OCI-LY7 (cell line): ENCODE data around the gene NAA10. TPM values are rescaled to one million over a fixed set of nuclear protein-coding genes. Genes with fewer than 3 reads are reported as not detected.

Source experiments
- BruUV-seq: library from RNA; stranded (reverse); fragments of 400-500 nt; replicated peaks from 2 replicates; lab custom pipeline; 2021; lab: Mats Ljungman, UMichigan
- CTCF ChIA-PET: fragments of 300-600 bp; sonication (Branson Sonifier 250); formaldehyde crosslinking; loops from one replicate; lab custom pipeline; 2022; ENCODE audit warnings: antibody characterized with exemption; ENCODE audit not compliant: unreplicated experiment; lab: Charles Lee
- POLR2A ChIA-PET: fragments of 300-600 bp; sonication (Branson Sonifier 250); formaldehyde crosslinking; loops from one replicate; lab custom pipeline; 2022; ENCODE audit warnings: antibody characterized with exemption; lab: Charles Lee
- DNase-seq: peaks from one replicate; pipeline ENCODE4 v3.0.0-alpha.2; 2015; ENCODE audit warnings: low spot score
- H2AFZ ChIP-seq: fragments of 200-600 bp; sonication (generic), shearing (Covaris generic); 2 replicates; pipeline ENCODE4 v1.6.1; 2014; ENCODE audit warnings: mild to moderate bottlenecking, antibody characterized with exemption, low read length, moderate library complexity
- H3K27ac ChIP-seq: fragments of 200-600 bp; sonication (generic); 2 replicates; pipeline ENCODE4 v1.5.1; 2014; ENCODE audit warnings: mixed run types, low read depth, mild to moderate bottlenecking, moderate library complexity, low read length, inconsistent platforms; ENCODE audit not compliant: poor library complexity, severe bottlenecking
- H3K36me3 ChIP-seq: fragments of 200-600 bp; sonication (generic); 2 replicates; pipeline ENCODE4 v1.6.1; 2014; ENCODE audit warnings: mild to moderate bottlenecking, antibody characterized with exemption, low read length, moderate library complexity, mixed read lengths; ENCODE audit not compliant: insufficient read depth
- H3K4me1 ChIP-seq: fragments of 200-600 bp; sonication (generic); 2 replicates; pipeline ENCODE4 v1.5.1; 2014; ENCODE audit warnings: mild to moderate bottlenecking, low read length; ENCODE audit not compliant: insufficient read depth, poor library complexity, severe bottlenecking
- H3K4me2 ChIP-seq: fragments of 200-600 bp; sonication (generic); 2 replicates; pipeline ENCODE4 v1.6.1; 2014; ENCODE audit warnings: mild to moderate bottlenecking, low read length
- H3K4me3 ChIP-seq: fragments of 200-600 bp; sonication (generic); 2 replicates; pipeline ENCODE4 v1.5.1; 2014; ENCODE audit warnings: mild to moderate bottlenecking, low read depth, low read length; ENCODE audit not compliant: poor library complexity, severe bottlenecking
- H3K79me2 ChIP-seq: fragments of 200-600 bp; sonication (generic); 2 replicates; pipeline ENCODE4 v1.6.1; 2016; ENCODE audit warnings: low read depth, mild to moderate bottlenecking, low read length, moderate library complexity, mixed read lengths; ENCODE audit not compliant: insufficient read depth
- H3K9me2 ChIP-seq: fragments of 200-600 bp; sonication (generic); 2 replicates; pipeline ENCODE4 v1.6.1; 2016; ENCODE audit warnings: mild to moderate bottlenecking, low read length, mixed read lengths; ENCODE audit not compliant: insufficient read depth
- H3K9me3 ChIP-seq: fragments of 200-600 bp; sonication (generic); 2 replicates; pipeline ENCODE4 v1.6.1; 2014; ENCODE audit warnings: mild to moderate bottlenecking, mixed run types, low read length, mixed read lengths
- H4K20me1 ChIP-seq: fragments of 200-600 bp; sonication (generic); 2 replicates; pipeline ENCODE4 v1.6.1; 2014; ENCODE audit warnings: mild to moderate bottlenecking, antibody characterized with exemption, low read length, moderate library complexity, mixed read lengths; ENCODE audit not compliant: insufficient read depth
- CTCF ChIP-seq: fragments of 200-600 bp; sonication (generic); conservative IDR thresholded peaks from 2 replicates; pipeline ENCODE4 v1.5.1; 2014; ENCODE audit warnings: mild to moderate bottlenecking, antibody characterized with exemption, low read length, moderate library complexity, mixed read lengths
- EZH2phosphoT487 ChIP-seq: fragments of 200-600 bp; sonication (generic); IDR thresholded peaks from 2 replicates; pipeline ENCODE4 v1.6.1; 2018; ENCODE audit warnings: low read depth, borderline replicate concordance, mild to moderate bottlenecking, mixed run types, antibody characterized with exemption, low read length, moderate library complexity, mixed read lengths
- intact Hi-C: fragments of 100-400 bp; cut with micrococcal nuclease; formaldehyde crosslinking; loops from one replicate; pipeline ENCODE4 v1.10.0; 2022; ENCODE audit not compliant: unreplicated experiment
- total RNA-seq, 2 experiments: library from RNA; depleted of rRNA in 1 of 2; stranded (reverse); fragments of >200 nt in 1 of 2; shearing (Covaris generic) in 1 of 2; gene quantifications; 2 replicates each; pipeline ENCODE4 v1.2.3, GENCODE V29; 2014 to 2022

The NAA10 gene
- total RNA-seq, 2 experiments from 2014 or later, result 82.7 to 105 TPM

DNA sequence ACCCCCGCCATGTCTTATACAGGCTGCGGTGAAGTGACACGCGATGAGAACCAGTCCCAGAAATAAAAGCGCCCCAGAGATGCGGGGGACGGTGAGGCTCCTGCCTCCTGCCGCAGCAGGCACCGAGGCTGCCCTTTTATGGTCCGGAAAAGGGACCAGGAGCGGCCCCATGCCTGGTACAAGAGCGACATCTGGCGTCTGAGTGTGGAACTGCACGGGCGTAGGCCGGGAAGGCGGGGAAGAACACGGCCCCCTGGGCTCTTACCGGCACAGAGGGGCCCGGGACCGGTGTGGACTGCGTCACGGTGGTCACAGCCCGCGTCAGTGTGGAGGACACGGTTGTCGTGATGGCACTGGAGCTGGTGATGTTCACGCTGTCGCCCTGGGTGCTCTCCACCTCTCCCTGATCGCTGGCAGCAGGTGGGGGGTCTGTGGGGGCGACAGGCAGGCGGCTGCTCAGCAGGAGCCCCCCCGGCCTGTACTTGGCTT, 18.5 kb upstream of the NAA10 start:
- Histone ChIP-seq H3K4me1 (no peaks in the 10 kb centered on the region), H3K9me2 (no peaks in the 10 kb centered on the region), H3K36me3 (peaks cover 96% of the 10 kb centered on the region), H2AFZ (no peak overlapping the region), H3K27ac (no peak overlapping the region), H3K4me3 (no peak overlapping the region), H3K4me2 (no peak overlapping the region), H3K79me2 (no peaks in the 10 kb centered on the region), H4K20me1 (no peaks in the 10 kb centered on the region), H3K9me3 (no peaks in the 10 kb centered on the region)
- intact Hi-C loops, result no loop called here
- no peak for TF ChIP-seq EZH2phosphoT487
- peak; percentile 81 for TF ChIP-seq CTCF
- POLR2A ChIA-PET, result no interaction called here
- CTCF ChIA-PET, result interaction anchor here (1.5 kb wide), 1 partner anchor 14 kb away, joined by 3 read pairs; no protein-coding TSS in a partner anchor
- DNase-seq, result peak; percentile 54
- BruUV-seq, result no TSS peak

GRCh38 chrX:153952373-153953026, 17.7 kb upstream of the NAA10 start:
- intact Hi-C loops, result loop anchor here (1.0 kb wide), 1 partner anchor 28 kb away; no protein-coding TSS in a partner anchor
- peaks cover 96% of the 10 kb centered on the region for H3K36me3 ChIP-seq
- no peaks in the 10 kb centered on the region for H3K9me3 ChIP-seq
- no peak overlapping the region for H3K4me2 ChIP-seq
- H3K4me1 ChIP-seq, result no peaks in the 10 kb centered on the region
- no peak overlapping the region for H2AFZ ChIP-seq
- no TSS peak for BruUV-seq
- POLR2A ChIA-PET, result no interaction called here
- no peaks in the 10 kb centered on the region for H3K9me2 ChIP-seq
- H3K79me2 ChIP-seq, result no peaks in the 10 kb centered on the region
- DNase-seq, result no peak
- CTCF ChIA-PET, result interaction anchor here (1.5 kb wide), 1 partner anchor 14 kb away, joined by 3 read pairs; no protein-coding TSS in a partner anchor
- no peak for TF ChIP-seq EZH2phosphoT487
- TF ChIP-seq CTCF, result no peak
- H4K20me1 ChIP-seq, result no peaks in the 10 kb centered on the region
- H3K4me3 ChIP-seq, result no peak overlapping the region
- no peak overlapping the region for H3K27ac ChIP-seq
